SK-N-MC (cell line): Measurements from ENCODE around the gene ARL10.

Experiments
- EZH2 ChIP-seq: fragments of 200-600 bp; sonication (generic); IDR thresholded peaks from one replicate; pipeline ENCODE4 v1.6.1; 2017; ENCODE audit warnings: antibody characterized with exemption
- FOXP2 ChIP-seq: optimal IDR thresholded peaks from 2 replicates; pipeline ENCODE3; 2011; ENCODE audit warnings: mild to moderate bottlenecking, moderate library complexity; ENCODE audit not compliant: insufficient read depth; ENCODE audit errors: extremely low read length, control extremely low read depth
- POLR2AphosphoS5 ChIP-seq: IDR thresholded peaks from 2 replicates; pipeline ENCODE4 v1.6.1; 2012; ENCODE audit warnings: mild to moderate bottlenecking, low read depth, low read length, borderline replicate concordance

- no peak for TF ChIP-seq POLR2AphosphoS5
- TF ChIP-seq EZH2, result no peak
- no peak for TF ChIP-seq FOXP2
Measured at GRCh38 chr5:176412517-176413254, 47.4 kb downstream of the ARL10 start.
